ENCODE measurements around the gene HERC2.
"Not testable (repeated sequence)": the region's sequence is repeated elsewhere in the genome, so short reads cannot be mapped to it uniquely, and the experiment has no call there.

DNA sequence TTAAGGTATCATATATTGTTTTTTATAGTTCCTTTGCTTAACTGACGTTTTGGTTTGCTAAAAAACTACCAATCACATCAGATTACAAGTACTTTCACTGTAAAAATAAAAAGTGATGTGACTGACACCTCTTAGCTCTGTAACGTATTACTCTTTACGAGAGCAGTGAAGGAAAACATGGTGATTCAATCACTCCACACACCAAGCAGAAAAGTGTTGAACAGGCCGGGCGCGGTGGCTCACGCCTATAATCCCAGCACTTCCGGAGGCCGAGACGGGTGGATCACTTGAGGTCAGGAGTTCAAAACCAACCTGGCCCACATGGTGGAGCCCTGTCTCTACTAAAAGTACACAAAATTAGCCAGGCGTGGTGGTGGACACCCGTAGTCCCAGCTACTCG lies 3.9 kb downstream of the HERC2 start:
- TF ChIP-seq, protein P1, sequence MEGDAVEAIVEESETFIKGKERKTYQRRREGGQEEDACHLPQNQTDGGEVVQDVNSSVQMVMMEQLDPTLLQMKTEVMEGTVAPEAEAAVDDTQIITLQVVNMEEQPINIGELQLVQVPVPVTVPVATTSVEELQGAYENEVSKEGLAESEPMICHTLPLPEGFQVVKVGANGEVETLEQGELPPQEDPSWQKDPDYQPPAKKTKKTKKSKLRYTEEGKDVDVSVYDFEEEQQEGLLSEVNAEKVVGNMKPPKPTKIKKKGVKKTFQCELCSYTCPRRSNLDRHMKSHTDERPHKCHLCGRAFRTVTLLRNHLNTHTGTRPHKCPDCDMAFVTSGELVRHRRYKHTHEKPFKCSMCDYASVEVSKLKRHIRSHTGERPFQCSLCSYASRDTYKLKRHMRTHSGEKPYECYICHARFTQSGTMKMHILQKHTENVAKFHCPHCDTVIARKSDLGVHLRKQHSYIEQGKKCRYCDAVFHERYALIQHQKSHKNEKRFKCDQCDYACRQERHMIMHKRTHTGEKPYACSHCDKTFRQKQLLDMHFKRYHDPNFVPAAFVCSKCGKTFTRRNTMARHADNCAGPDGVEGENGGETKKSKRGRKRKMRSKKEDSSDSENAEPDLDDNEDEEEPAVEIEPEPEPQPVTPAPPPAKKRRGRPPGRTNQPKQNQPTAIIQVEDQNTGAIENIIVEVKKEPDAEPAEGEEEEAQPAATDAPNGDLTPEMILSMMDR (IDR thresholded peaks at IDR 0.05; ENCODE audit: borderline replicate concordance, extremely low read depth, low read length, poor library complexity, severe bottlenecking), result not testable (repeated sequence)
- not testable (repeated sequence) for TF ChIP-seq EZH2 (IDR thresholded peaks at IDR 0.05; ENCODE audit: borderline replicate concordance, low read depth, low read length, severe bottlenecking)

Data from DND-41 (cell line).